Limb (tissue), 2 donors: ENCODE results near the gene TCF20.

ENCODE experiments used
- DNase-seq, 2 donors: peaks; one replicate each; pipeline ENCODE4 v3.0.0-alpha.2; 2016; ENCODE audit errors: extremely low spot score in 2 of 2

Gene TCF20

DNA sequence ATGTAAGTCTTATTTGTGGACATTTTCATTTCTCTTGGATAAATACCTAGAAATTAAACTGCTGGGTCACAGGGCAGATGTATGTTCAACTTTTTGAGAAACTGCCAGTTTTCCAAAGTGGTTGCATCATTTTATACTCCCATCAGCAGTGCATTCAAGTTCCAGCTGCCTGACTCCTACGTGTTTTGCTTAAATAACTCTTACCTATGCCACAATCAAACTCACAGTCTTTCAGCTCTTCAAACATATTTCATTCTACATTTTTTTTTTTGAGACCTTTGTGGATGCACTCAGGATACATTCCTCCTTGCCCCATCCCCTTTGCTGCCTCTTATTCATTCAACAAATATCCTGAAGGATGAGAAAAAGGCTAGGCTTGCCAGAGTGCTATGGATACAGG is 9.2 kb downstream of the TCF20 start:
- DNase-seq = no peak

- DNase-seq = no peak
These were observed 12.3 kb downstream of the TCF20 start for GRCh38 chr22:42258126-42258525.

DNA sequence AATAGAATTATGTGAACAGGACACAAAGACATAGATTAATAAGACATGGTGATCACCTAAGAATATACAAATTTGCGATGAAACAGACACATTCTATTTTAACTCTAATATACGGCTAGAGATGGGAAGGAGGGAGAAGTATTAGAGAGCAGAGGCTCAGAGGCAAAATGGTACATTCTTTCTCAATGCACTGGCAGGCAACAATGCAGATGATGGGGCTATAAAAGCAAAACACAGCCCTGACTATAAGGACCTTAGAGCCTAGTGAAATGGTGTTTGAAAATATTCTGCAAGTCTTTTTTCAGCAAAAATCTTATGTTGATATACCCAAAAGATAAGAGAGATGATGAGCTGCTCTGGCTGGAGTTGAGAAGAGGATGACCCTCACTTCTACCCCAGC is 13.1 kb downstream of the TCF20 start:
- no peak for DNase-seq

- no peak for DNase-seq
These were observed 13.5 kb downstream of the TCF20 start for GRCh38 chr22:42256930-42257329.

DNA sequence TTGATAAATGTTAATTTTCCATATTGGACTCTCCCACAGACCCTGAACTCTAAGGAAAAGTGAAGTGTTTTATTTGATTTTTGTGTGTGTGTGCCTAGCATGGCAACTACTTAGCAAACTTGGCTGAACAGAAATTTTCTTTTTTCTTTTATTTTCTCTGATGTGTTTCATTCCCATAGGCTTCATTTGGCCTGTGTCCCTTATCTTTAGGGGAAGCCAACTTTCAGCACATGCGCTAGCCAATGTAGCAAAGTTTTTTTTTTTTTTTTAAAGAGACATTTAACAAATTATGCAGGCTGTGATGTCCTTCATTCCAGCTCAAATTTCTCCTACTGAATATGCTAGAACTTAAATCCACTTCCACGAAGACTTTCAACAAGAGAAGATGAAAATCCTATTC is 14.2 kb downstream of the TCF20 start:
- no peak for DNase-seq

DNA sequence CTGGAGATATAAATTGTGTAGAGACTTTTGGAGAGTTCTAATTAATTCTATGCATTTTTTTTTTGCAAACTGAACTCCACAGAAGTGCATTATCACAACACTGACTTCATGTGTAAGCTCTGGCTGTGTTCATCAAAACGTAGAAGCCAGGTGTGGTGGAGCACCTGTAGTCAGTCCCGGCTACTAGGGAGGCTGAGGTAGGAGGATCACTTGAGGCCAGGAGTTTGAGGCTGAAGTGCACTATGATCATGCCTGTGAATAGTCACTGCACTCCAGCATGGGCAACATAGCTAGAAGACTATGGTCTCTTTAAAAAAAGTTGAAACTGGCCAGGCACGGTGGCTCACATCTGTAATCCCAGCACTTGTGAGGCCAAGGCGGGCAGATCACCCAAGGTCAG is 20.6 kb downstream of the TCF20 start:
- no peak for DNase-seq

- no peak for DNase-seq
These were observed 21.5 kb downstream of the TCF20 start for GRCh38 chr22:42248995-42249394.

- DNase-seq = no peak
These were observed 22.9 kb downstream of the TCF20 start for GRCh38 chr22:42247596-42247995.

DNA sequence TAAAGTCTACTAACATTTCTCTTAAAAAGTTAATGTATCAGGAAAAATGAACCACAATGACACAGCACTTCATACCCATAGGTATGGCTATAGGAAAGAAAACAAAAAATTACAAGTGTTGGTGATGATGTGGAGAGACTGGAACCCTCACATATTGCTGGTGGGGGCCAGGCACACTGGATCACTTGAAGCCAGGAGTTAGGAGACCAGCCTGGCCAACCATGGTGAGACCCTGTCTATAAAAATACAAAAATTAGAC is 26.7 kb downstream of the TCF20 start:
- DNase-seq = no peak

GRCh38 chr22:42236848-42237247 is 33.6 kb downstream of the TCF20 start:
- no peak for DNase-seq

GRCh38 chr22:42236268-42236667 is 34.2 kb downstream of the TCF20 start:
- DNase-seq = no peak

- DNase-seq = no peak
These were observed 36.6 kb downstream of the TCF20 start for GRCh38 chr22:42233879-42234278.

- DNase-seq = no peak
These were observed 38.5 kb downstream of the TCF20 start for GRCh38 chr22:42231929-42232328.

GRCh38 chr22:42229455-42230149 is 40.9 kb downstream of the TCF20 start:
- no peak for DNase-seq

DNA sequence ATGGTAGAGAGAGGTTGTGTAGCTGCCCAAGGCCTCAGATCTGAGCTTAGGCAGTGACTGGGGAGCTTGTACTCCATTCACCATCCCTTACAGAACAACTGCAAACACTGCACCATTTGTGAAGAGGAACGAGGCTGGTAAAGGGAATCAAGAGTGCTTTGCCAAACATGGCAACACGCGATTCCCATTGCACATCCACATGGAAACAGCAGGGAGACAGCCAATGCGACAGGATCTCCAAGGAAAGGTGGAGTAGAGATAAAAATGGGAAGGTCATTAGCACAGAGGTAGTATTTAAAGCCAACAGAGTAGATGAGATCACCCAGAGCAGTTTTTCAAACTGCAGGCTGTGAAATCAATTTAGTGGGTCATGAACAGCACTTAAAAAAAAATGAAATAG is 42.0 kb downstream of the TCF20 start:
- DNase-seq = no peak

GRCh38 chr22:42227435-42227834 is 43.0 kb downstream of the TCF20 start:
- no peak for DNase-seq

- DNase-seq = no peak
These were observed 44.6 kb downstream of the TCF20 start for GRCh38 chr22:42225841-42226240.

GRCh38 chr22:42222140-42222539 is 48.3 kb downstream of the TCF20 start:
- DNase-seq = no peak
